ENCODE measurements around the gene CENPM.

GRCh38 chr22:41940832-41941765 lies 5.9 kb downstream of the CENPM start:
- TF ChIP-seq, protein P1, sequence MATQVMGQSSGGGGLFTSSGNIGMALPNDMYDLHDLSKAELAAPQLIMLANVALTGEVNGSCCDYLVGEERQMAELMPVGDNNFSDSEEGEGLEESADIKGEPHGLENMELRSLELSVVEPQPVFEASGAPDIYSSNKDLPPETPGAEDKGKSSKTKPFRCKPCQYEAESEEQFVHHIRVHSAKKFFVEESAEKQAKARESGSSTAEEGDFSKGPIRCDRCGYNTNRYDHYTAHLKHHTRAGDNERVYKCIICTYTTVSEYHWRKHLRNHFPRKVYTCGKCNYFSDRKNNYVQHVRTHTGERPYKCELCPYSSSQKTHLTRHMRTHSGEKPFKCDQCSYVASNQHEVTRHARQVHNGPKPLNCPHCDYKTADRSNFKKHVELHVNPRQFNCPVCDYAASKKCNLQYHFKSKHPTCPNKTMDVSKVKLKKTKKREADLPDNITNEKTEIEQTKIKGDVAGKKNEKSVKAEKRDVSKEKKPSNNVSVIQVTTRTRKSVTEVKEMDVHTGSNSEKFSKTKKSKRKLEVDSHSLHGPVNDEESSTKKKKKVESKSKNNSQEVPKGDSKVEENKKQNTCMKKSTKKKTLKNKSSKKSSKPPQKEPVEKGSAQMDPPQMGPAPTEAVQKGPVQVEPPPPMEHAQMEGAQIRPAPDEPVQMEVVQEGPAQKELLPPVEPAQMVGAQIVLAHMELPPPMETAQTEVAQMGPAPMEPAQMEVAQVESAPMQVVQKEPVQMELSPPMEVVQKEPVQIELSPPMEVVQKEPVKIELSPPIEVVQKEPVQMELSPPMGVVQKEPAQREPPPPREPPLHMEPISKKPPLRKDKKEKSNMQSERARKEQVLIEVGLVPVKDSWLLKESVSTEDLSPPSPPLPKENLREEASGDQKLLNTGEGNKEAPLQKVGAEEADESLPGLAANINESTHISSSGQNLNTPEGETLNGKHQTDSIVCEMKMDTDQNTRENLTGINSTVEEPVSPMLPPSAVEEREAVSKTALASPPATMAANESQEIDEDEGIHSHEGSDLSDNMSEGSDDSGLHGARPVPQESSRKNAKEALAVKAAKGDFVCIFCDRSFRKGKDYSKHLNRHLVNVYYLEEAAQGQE (IDR thresholded peaks at IDR 0.05; ENCODE audit: low read depth), result no peak
- no peak for TF ChIP-seq EP300 (IDR thresholded peaks at IDR 0.05; ENCODE audit: borderline replicate concordance)
- TF ChIP-seq RAD21 (IDR thresholded peaks at IDR 0.05; ENCODE audit: low read depth), result peak; percentile 89
- no peak for TF ChIP-seq TCF12 (IDR thresholded peaks at IDR 0.05; ENCODE audit: low read depth)
- no peak for TF ChIP-seq TEAD4 (IDR thresholded peaks at IDR 0.05)
- no peak for TF ChIP-seq YY1 (IDR thresholded peaks at IDR 0.05; ENCODE audit: low read depth)
- no peak for TF ChIP-seq FOXM1 (IDR thresholded peaks at IDR 0.05; ENCODE audit: borderline replicate concordance, low read depth)
- TF ChIP-seq TAF1 (IDR thresholded peaks at IDR 0.05; ENCODE audit: low read depth), result no peak
